ENCODE results near the gene VPS9D1. TPM values are rescaled to one million over a fixed set of nuclear protein-coding genes. Genes with fewer than 3 reads are reported as not detected.
"Not testable (repeated sequence)": the region's sequence is repeated elsewhere in the genome, so short reads cannot be mapped to it uniquely, and the experiment has no call there.

Gene VPS9D1
- total RNA-seq, 4 donors from 2014 or later: 5.8 to 9.5 (median 7.8) TPM

- DNase-seq (ENCODE audit: low spot score) (peak; percentile 75), ATAC-seq (ENCODE audit: low FRiP score) (peak; percentile 90)
- TF ChIP-seq CTCF (IDR thresholded peaks at IDR 0.05): no peak
Measured at GRCh38 chr16:89686520-89687091, 34.1 kb downstream of the VPS9D1 start, which contains the start of gene CDK10. Gene CDK10 (plus strand): TSS chr16:89686689. CDS start chr16:89686711, 22 bp downstream.

- no peak for ATAC-seq (ENCODE audit: low FRiP score)
Measured at GRCh38 chr16:89685916-89686315, 34.8 kb downstream of the VPS9D1 start.

GRCh38 chr16:89678258-89678657 lies 42.4 kb downstream of the VPS9D1 start:
- no peak for DNase-seq (ENCODE audit: low spot score)
- TF ChIP-seq CTCF (IDR thresholded peaks at IDR 0.05): no peak
- ATAC-seq (ENCODE audit: low FRiP score): no peak

More at GRCh38 chr16:89685916-89686315, 34.8 kb downstream of the VPS9D1 start:
- no peak for TF ChIP-seq CTCF (IDR thresholded peaks at IDR 0.05)
- DNase-seq (ENCODE audit: low spot score): no peak

GRCh38 chr16:89672177-89672941 lies 48.3 kb downstream of the VPS9D1 start:
- TF ChIP-seq CTCF (IDR thresholded peaks at IDR 0.05): no peak
- no peak for ATAC-seq (ENCODE audit: low FRiP score)
- no peak for DNase-seq (ENCODE audit: low spot score)

- not testable (repeated sequence) for DNase-seq (ENCODE audit: low spot score); ATAC-seq (ENCODE audit: low FRiP score)
Measured at GRCh38 chr16:89671565-89671964, 49.1 kb downstream of the VPS9D1 start.

GRCh38 chr16:89670496-89671431 lies 49.9 kb downstream of the VPS9D1 start:
- no peak for ATAC-seq (ENCODE audit: low FRiP score)
- no peak for TF ChIP-seq CTCF (IDR thresholded peaks at IDR 0.05)

GRCh38 chr16:89669755-89670154 lies 50.9 kb downstream of the VPS9D1 start:
- no peak for TF ChIP-seq CTCF (IDR thresholded peaks at IDR 0.05)
- ATAC-seq (ENCODE audit: low FRiP score) (no peak), DNase-seq (ENCODE audit: low spot score) (no peak)

More at GRCh38 chr16:89670496-89671431, 49.9 kb downstream of the VPS9D1 start:
- DNase-seq (ENCODE audit: low spot score): no peak
